Esophagus muscularis mucosa (tissue), 4 donors: Measurements from ENCODE around the gene DYRK2.

Experiments used
- EP300 ChIP-seq: sonication (generic); formaldehyde crosslinking; IDR thresholded peaks from one replicate; pipeline ENCODE4 v1.6.1; 2017; ENCODE audit warnings: antibody characterized with exemption
- POLR2A ChIP-seq: fragments of 450-650 bp; IDR thresholded peaks from one replicate; pipeline ENCODE4 v1.6.1; 2017; ENCODE audit warnings: antibody characterized with exemption, moderate library complexity, mild to moderate bottlenecking, low read depth
- POLR2AphosphoS5 ChIP-seq, 2 donors: sonication (generic); formaldehyde crosslinking; IDR thresholded peaks; one replicate each; pipeline ENCODE4 v1.6.1; 2017; ENCODE audit warnings: antibody characterized with exemption in 2 of 2
- TF ChIP-seq, protein P1 (sequence below), 3 experiments: fragments of 200-600 bp in 2 of 3; fragments of 450-650 bp in 1 of 3; sonication (generic) in 2 of 3; IDR thresholded peaks; one replicate each; pipeline ENCODE4 v1.5.1; 2017 to 2019; ENCODE audit warnings: antibody characterized with exemption in 3 of 3, mild to moderate bottlenecking in 2 of 3, moderate library complexity in 1 of 3

DNA sequence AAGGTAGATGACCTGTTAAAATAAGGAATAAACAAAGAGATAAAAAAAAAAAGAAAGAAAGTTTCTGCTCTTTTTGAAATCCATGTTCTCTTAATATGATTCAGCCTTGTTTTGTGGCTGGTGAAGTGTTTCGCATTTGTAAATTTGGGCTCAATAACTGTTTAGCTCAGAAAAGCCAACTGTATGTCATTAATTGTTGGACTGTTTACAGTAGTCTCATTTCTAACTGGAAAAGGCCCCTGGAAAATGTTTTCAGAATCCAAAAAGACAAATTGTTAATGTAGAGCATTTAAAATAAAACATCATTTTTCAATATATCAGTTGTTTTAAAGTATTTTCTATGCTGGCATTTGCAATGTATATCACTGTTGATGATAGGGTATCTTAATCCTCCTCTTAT is 47.4 kb upstream of the DYRK2 start:
- TF ChIP-seq POLR2A (no peak), EP300 (no peak), POLR2AphosphoS5 (IDR thresholded peaks at IDR 0.05) (no peak)
- TF ChIP-seq, protein P1, sequence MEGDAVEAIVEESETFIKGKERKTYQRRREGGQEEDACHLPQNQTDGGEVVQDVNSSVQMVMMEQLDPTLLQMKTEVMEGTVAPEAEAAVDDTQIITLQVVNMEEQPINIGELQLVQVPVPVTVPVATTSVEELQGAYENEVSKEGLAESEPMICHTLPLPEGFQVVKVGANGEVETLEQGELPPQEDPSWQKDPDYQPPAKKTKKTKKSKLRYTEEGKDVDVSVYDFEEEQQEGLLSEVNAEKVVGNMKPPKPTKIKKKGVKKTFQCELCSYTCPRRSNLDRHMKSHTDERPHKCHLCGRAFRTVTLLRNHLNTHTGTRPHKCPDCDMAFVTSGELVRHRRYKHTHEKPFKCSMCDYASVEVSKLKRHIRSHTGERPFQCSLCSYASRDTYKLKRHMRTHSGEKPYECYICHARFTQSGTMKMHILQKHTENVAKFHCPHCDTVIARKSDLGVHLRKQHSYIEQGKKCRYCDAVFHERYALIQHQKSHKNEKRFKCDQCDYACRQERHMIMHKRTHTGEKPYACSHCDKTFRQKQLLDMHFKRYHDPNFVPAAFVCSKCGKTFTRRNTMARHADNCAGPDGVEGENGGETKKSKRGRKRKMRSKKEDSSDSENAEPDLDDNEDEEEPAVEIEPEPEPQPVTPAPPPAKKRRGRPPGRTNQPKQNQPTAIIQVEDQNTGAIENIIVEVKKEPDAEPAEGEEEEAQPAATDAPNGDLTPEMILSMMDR (IDR thresholded peaks at IDR 0.05), result no peak
